Hypothalamus (tissue), 51 donors: ENCODE data around the gene PLEK2.
"Not testable (repeated sequence)": the region's sequence is repeated elsewhere in the genome, so short reads cannot be mapped to it uniquely, and the experiment has no call there.

Experiments used
- DNase-seq, 51 donors: peaks; one replicate each; lab custom pipeline; 2025; lab: John Stamatoyannopoulos, UW

Gene PLEK2

GRCh38 chr14:67365476-67365875 is 46.5 kb downstream of the PLEK2 start:
- no peak for DNase-seq

GRCh38 chr14:67360470-67361206 is 51.3 kb downstream of the PLEK2 start:
- peak in 1 of 51 donors; percentile 62 for DNase-seq

GRCh38 chr14:67359775-67360469 is 52.0 kb downstream of the PLEK2 start, which contains the start of the genes ATP6V1D and EIF2S1:
Gene ATP6V1D (minus strand): TSS chr14:67359804. CDS start chr14:67359698, 106 bp downstream.
Gene EIF2S1 (plus strand): TSS chr14:67360328. CDS start chr14:67364768, 4,440 bp downstream.
- DNase-seq, result peak; percentile 94 to 100 (median 99)

- DNase-seq, result peak in 5 of 51 donors; percentile 31 to 44 (median 38)
Measured at GRCh38 chr14:67358924-67359774, 52.8 kb downstream of the PLEK2 start.

GRCh38 chr14:67357969-67358354 is 54.0 kb downstream of the PLEK2 start:
- DNase-seq, result no peak

GRCh38 chr14:67357186-67357968 is 54.6 kb downstream of the PLEK2 start:
- DNase-seq, result no peak

- DNase-seq, result no peak
Measured at GRCh38 chr14:67352055-67352454, 59.9 kb downstream of the PLEK2 start.

GRCh38 chr14:67345583-67345982 is 66.4 kb downstream of the PLEK2 start:
- no peak for DNase-seq

- DNase-seq, result no peak
Measured at GRCh38 chr14:67343601-67344230, 68.2 kb downstream of the PLEK2 start.

- DNase-seq, result not testable (repeated sequence)
Measured at GRCh38 chr14:67341231-67341630, 70.7 kb downstream of the PLEK2 start.
